Smooth muscle cell (in vitro differentiated cells): ENCODE data around the gene NKD1. TPM values are rescaled to one million over a fixed set of nuclear protein-coding genes. Genes with fewer than 3 reads are reported as not detected.

ENCODE experiments used
- DNase-seq: peaks from one replicate; lab custom pipeline; 2025; ENCODE audit not compliant: unreplicated experiment; lab: John Stamatoyannopoulos, UW
- H2AFZ ChIP-seq: fragments of 200-600 bp; sonication (generic); 2 replicates; pipeline ENCODE4 v1.6.0; 2016; ENCODE audit warnings: antibody characterized with exemption, low read depth, mild to moderate bottlenecking
- H3F3A ChIP-seq: fragments of 200-600 bp; sonication (generic); 2 replicates; pipeline ENCODE4 v1.6.0; 2017; ENCODE audit warnings: antibody characterized with exemption, low read depth
- H3K27ac ChIP-seq: fragments of 200-600 bp; sonication (generic); 2 replicates; pipeline ENCODE4 v1.5.1; 2016; ENCODE audit warnings: low read depth, mild to moderate bottlenecking
- H3K27me3 ChIP-seq: fragments of 200-600 bp; sonication (generic); 2 replicates; pipeline ENCODE4 v1.6.1; 2016; ENCODE audit warnings: low read depth, mild to moderate bottlenecking
- H3K36me3 ChIP-seq: fragments of 200-600 bp; sonication (generic); 2 replicates; pipeline ENCODE4 v1.5.1; 2016; ENCODE audit warnings: low read depth
- H3K4me1 ChIP-seq: fragments of 200-600 bp; sonication (generic); 2 replicates; pipeline ENCODE4 v1.5.1; 2016; ENCODE audit warnings: low read depth
- H3K4me2 ChIP-seq: fragments of 200-600 bp; sonication (generic); 2 replicates; pipeline ENCODE4 v1.6.0; 2016; ENCODE audit warnings: mild to moderate bottlenecking
- H3K4me3 ChIP-seq: fragments of 200-600 bp; sonication (generic); 2 replicates; pipeline ENCODE4 v1.5.1; 2016; ENCODE audit warnings: mild to moderate bottlenecking
- H3K79me2 ChIP-seq: fragments of 200-600 bp; sonication (generic); 2 replicates; pipeline ENCODE4 v1.6.0; 2016; ENCODE audit warnings: low read depth, mild to moderate bottlenecking
- H3K9ac ChIP-seq: fragments of 200-600 bp; sonication (generic); 2 replicates; pipeline ENCODE4 v1.6.0; 2016; ENCODE audit warnings: low read depth
- H3K9me3 ChIP-seq: fragments of 200-600 bp; sonication (generic); replicated peaks from 2 replicates; pipeline ENCODE4 v1.5.1; 2016; ENCODE audit warnings: low read depth
- H4K20me1 ChIP-seq: fragments of 200-600 bp; sonication (generic); 2 replicates; pipeline ENCODE4 v1.6.0; 2016; ENCODE audit warnings: low read depth
- WGBS: methylation state at CpG from one replicate; pipeline ENCODE4 v1.1.7; 2016; ENCODE audit warnings: low lambda C conversion rate; 5-methylcytosine and 5-hydroxymethylcytosine counted together
- polyA plus RNA-seq: library from polyadenylated mRNA; unstranded; fragments of >200 nt; fragmentation: Nextera tagmentation; extraction: Ambion mirVana; gene quantifications from 2 replicates; pipeline ENCODE4 v1.2.1, GENCODE V29; 2016
- total RNA-seq: library from RNA; depleted of rRNA; stranded (reverse); fragments of >200 nt; gene quantifications from 2 replicates; pipeline ENCODE4 v1.2.3, GENCODE V29; 2014
- TF ChIP-seq, protein P1 (sequence below): fragments of 200-600 bp; sonication (generic); IDR thresholded peaks from 2 replicates; pipeline ENCODE4 v1.5.1; 2017; ENCODE audit warnings: borderline replicate concordance, mild to moderate bottlenecking, antibody characterized with exemption; ENCODE audit not compliant: insufficient read depth, poor library complexity, severe bottlenecking

The NKD1 gene
- total and polyA plus RNA-seq, 2 experiments from 2014 or later = 4.5 to 18.8 TPM

GRCh38 chr16:50602126-50602525 lies 53.9 kb downstream of the NKD1 start:
- TF ChIP-seq, protein P1, sequence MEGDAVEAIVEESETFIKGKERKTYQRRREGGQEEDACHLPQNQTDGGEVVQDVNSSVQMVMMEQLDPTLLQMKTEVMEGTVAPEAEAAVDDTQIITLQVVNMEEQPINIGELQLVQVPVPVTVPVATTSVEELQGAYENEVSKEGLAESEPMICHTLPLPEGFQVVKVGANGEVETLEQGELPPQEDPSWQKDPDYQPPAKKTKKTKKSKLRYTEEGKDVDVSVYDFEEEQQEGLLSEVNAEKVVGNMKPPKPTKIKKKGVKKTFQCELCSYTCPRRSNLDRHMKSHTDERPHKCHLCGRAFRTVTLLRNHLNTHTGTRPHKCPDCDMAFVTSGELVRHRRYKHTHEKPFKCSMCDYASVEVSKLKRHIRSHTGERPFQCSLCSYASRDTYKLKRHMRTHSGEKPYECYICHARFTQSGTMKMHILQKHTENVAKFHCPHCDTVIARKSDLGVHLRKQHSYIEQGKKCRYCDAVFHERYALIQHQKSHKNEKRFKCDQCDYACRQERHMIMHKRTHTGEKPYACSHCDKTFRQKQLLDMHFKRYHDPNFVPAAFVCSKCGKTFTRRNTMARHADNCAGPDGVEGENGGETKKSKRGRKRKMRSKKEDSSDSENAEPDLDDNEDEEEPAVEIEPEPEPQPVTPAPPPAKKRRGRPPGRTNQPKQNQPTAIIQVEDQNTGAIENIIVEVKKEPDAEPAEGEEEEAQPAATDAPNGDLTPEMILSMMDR = no peak
- Histone ChIP-seq H2AFZ (no peak overlapping the region), H3K4me1 (peaks cover 26% of the 10 kb centered on the region), H3K79me2 (no peaks in the 10 kb centered on the region), H3K27ac (peak overlapping the region; percentile 69), H3K36me3 (no peaks in the 10 kb centered on the region), H3F3A (peaks cover 17% of the 10 kb centered on the region), H3K27me3 (no peaks in the 10 kb centered on the region), H3K9ac (no peak overlapping the region), H3K4me3 (no peak overlapping the region), H3K4me2 (peak overlapping the region; percentile 59), H4K20me1 (no peaks in the 10 kb centered on the region), H3K9me3 (no peaks in the 10 kb centered on the region)
- 78% methylated on average over 5 of the region's 5 CpGs for WGBS
- DNase-seq = no peak

- WGBS = 72% methylated on average over 14 of the region's 14 CpGs
- Histone ChIP-seq H3K79me2 (no peaks in the 10 kb centered on the region), H3K4me3 (no peak overlapping the region), H3K27me3 (no peaks in the 10 kb centered on the region), H3K9me3 (no peaks in the 10 kb centered on the region), H3K4me1 (peaks cover 31% of the 10 kb centered on the region), H3F3A (peaks cover 17% of the 10 kb centered on the region), H3K9ac (no peak overlapping the region), H4K20me1 (no peaks in the 10 kb centered on the region), H3K27ac (peak overlapping the region; percentile 69), H3K36me3 (no peaks in the 10 kb centered on the region), H3K4me2 (peak overlapping the region; percentile 59), H2AFZ (no peak overlapping the region)
- DNase-seq = no peak
- TF ChIP-seq, protein P1 = no peak
Measured at GRCh38 chr16:50602531-50603205, 54.5 kb downstream of the NKD1 start.

- Histone ChIP-seq H3K36me3 (no peaks in the 10 kb centered on the region), H3F3A (peaks cover 17% of the 10 kb centered on the region), H3K9ac (no peak overlapping the region), H4K20me1 (no peaks in the 10 kb centered on the region), H3K4me2 (peak overlapping the region; percentile 59), H3K27me3 (no peaks in the 10 kb centered on the region), H3K9me3 (no peaks in the 10 kb centered on the region), H2AFZ (no peak overlapping the region), H3K27ac (peak overlapping the region; percentile 69), H3K4me3 (no peak overlapping the region), H3K4me1 (peaks cover 32% of the 10 kb centered on the region), H3K79me2 (no peaks in the 10 kb centered on the region)
- 38% methylated on average over 18 of the region's 18 CpGs for WGBS
- TF ChIP-seq, protein P1 = no peak
- no peak for DNase-seq
Measured at GRCh38 chr16:50603206-50604064, 55.2 kb downstream of the NKD1 start.
